Measurements from ENCODE around the gene MAPK6. TPM values are rescaled to one million over a fixed set of nuclear protein-coding genes. Genes with fewer than 3 reads are reported as not detected.

MAPK6 gene
- total and polyA plus RNA-seq, 9 of the 15 experiments (the other 6 are each of a cell fraction or from before 2014, with no cell fraction given) = 28.5 to 97.1 (median 74.0) TPM

- no peak for TF ChIP-seq FOXP4 (CRISPR knock-in tag; IDR thresholded peaks at IDR 0.05; ENCODE audit: borderline replicate concordance)
- no peak for TF ChIP-seq U2AF1 (optimal IDR thresholded peaks at IDR 0.05; ENCODE audit: low read depth, low read length)
- 0 out of 2 replicates have a peak, but pooled peaks have one; percentile 15 for TF ChIP-seq ZNF431 (CRISPR knock-in tag; IDR thresholded peaks at IDR 0.05)
- TF ChIP-seq BRD4 (IDR thresholded peaks at IDR 0.05) = peak; percentile 43; the same call in 1 of the 2 replicates
- no peak for TF ChIP-seq BCLAF1 (IDR thresholded peaks at IDR 0.05; ENCODE audit: borderline replicate concordance in 1 of 2, control insufficient read depth in 1 of 2, low read depth in 2 of 2, low read length in 1 of 2)
- 0 out of 2 replicates have a peak, but pooled peaks have one; percentile 32 for TF ChIP-seq HDAC8 (tag; IDR thresholded peaks at IDR 0.05)
- peak; percentile 98 for TF ChIP-seq TFAP4 (CRISPR knock-in tag; IDR thresholded peaks at IDR 0.05; ENCODE audit: borderline replicate concordance)
- no peak for TF ChIP-seq ZNF766 (CRISPR knock-in tag; conservative IDR thresholded peaks at IDR 0.05)
- TF ChIP-seq ZNF449 (CRISPR knock-in tag; IDR thresholded peaks at IDR 0.05) = no peak
- peak; percentile 53 for TF ChIP-seq HNRNPLL (IDR thresholded peaks at IDR 0.05; ENCODE audit: low read depth, low read length, poor library complexity, severe bottlenecking)
- TF ChIP-seq ZBTB1 (CRISPR knock-in tag; IDR thresholded peaks at IDR 0.05; ENCODE audit: borderline replicate concordance, low read depth) = no peak; the same call in 1 of the 2 replicates
- TF ChIP-seq ZNF354B (CRISPR knock-in tag; IDR thresholded peaks at IDR 0.05) = no peak
- TF ChIP-seq ZFP36 (IDR thresholded peaks at IDR 0.05; ENCODE audit: low read depth, low read length, partially characterized antibody) = no peak
- peak; percentile 78; the same call in 1 of the 2 replicates for TF ChIP-seq KLF13 (tag; IDR thresholded peaks at IDR 0.05; ENCODE audit: borderline replicate concordance, low read depth)
- no peak for TF ChIP-seq STAT5A (IDR thresholded peaks at IDR 0.05; ENCODE audit: borderline replicate concordance, low read length)
- no peak for TF ChIP-seq RHOXF2B (CRISPR knock-in tag; conservative IDR thresholded peaks at IDR 0.05)
- no peak for TF ChIP-seq RBM17 (IDR thresholded peaks at IDR 0.05; ENCODE audit: borderline replicate concordance, low read depth, low read length)
Observed at GRCh38 chr15:52019394-52020220, 588 bp downstream of the MAPK6 start (continued).

Measured in K562 (cell line).